ENCODE data around the gene SORT1.

The SORT1 gene

DNA sequence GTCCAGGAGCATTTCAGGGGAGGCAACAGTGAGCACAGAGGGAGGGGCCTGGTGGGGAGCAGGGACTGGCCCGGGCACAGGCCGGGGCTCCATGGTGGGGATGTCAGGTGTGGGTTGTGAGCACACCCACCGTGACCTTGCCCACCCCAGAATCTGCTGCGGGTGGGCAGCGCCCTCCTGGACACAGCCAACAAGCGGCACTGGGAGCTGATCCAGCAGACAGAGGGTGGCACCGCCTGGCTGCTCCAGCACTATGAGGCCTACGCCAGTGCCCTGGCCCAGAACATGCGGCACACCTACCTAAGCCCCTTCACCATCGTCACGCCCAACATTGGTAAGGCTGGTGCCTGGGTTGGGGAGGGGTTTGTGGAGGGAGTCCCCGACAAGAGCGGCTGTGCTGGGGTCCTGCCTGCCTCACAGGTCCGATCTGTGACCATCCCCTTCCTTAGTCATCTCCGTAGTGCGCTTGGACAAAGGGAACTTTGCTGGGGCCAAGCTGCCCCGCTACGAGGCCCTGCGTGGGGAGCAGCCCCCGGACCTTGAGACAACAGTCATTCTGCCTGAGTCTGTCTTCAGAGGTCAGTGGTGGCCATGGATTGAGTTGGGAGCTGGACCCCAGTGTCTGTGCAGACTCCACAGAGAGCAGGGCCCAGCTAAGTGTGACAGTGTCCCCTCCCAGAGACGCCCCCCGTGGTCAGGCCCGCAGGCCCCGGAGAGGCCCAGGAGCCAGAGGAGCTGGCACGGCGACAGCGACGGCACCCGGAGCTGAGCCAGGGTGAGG, 129.1 kb downstream of the SORT1 start:
- no peak for DNase-seq (ENCODE audit: low read depth, low spot score)
- ChIA-PET POLR2A (no interaction called here), CTCF (interaction anchor here (0.8 to 11.4 kb wide), 5 partner anchors 9 to 130 kb away, joined by 3 to 206 read pairs (median 4); partner anchors contain the start of gene SORT1)
- no peak overlapping the region for H3K4me3 ChIP-seq (ENCODE audit: low read depth, low read length)
- TF ChIP-seq, protein P1, sequence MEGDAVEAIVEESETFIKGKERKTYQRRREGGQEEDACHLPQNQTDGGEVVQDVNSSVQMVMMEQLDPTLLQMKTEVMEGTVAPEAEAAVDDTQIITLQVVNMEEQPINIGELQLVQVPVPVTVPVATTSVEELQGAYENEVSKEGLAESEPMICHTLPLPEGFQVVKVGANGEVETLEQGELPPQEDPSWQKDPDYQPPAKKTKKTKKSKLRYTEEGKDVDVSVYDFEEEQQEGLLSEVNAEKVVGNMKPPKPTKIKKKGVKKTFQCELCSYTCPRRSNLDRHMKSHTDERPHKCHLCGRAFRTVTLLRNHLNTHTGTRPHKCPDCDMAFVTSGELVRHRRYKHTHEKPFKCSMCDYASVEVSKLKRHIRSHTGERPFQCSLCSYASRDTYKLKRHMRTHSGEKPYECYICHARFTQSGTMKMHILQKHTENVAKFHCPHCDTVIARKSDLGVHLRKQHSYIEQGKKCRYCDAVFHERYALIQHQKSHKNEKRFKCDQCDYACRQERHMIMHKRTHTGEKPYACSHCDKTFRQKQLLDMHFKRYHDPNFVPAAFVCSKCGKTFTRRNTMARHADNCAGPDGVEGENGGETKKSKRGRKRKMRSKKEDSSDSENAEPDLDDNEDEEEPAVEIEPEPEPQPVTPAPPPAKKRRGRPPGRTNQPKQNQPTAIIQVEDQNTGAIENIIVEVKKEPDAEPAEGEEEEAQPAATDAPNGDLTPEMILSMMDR (IDR thresholded peaks at IDR 0.05; ENCODE audit: insufficient read depth, low read length, missing control alignments): no peak

DNA sequence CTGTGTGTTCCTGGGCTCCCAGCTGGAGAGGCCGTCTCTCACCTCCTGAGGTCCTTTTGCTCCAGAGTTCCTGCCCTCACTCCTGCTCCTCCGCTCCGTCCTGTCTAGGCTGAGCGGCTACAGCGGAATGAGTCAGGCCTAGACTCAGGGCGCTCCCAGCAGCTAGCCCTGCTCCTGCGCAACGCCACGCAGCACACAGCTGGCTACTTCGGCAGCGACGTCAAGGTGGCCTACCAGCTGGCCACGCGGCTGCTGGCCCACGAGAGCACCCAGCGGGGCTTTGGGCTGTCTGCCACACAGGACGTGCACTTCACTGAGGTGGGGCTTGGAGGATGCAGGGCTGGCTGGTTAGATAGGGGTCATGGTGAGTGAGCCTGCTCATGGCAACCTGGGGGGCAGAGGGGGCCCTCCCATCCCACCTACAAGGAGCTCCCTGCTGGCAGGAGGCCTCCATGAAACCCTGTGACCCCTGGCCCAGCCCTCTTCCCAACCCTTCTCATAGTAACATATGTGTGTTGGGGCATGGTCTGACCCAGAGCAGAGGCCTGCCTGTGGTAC, 129.9 kb downstream of the SORT1 start:
- no peak for DNase-seq (ENCODE audit: low read depth, low spot score)
- H3K4me3 ChIP-seq (ENCODE audit: low read depth, low read length): no peak overlapping the region
- POLR2A ChIA-PET: no interaction called here
- TF ChIP-seq, protein P1 (IDR thresholded peaks at IDR 0.05; ENCODE audit: insufficient read depth, low read length, missing control alignments): no peak
- CTCF ChIA-PET: interaction anchor here (0.8 to 11.4 kb wide), 6 partner anchors 10 to 265 kb away, joined by 3 to 206 read pairs (median 5); partner anchors contain the start of genes PSRC1 and SORT1

DNA sequence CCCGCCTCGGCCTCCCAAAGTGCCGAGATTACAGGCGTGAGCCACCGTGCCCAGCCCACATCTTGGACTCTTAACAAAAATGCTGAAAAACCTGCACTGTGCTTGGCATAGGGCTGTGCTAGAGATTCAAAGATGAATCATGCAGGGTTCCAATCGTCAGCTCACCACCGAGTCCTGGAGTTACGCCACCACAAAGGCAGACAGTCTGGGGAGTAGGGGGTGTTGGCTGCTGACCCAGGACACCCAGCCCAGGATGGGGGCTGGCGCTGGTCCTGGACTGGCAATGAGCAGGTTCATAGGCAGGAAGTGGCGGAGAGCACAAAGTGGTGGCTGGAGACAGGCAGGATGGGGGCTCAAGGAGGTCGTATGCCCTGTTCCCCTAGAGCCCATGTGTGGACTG, 130.8 kb downstream of the SORT1 start:
- CTCF ChIA-PET: interaction anchor here (1.5 to 11.4 kb wide), 5 partner anchors 11 to 265 kb away, joined by 4 to 206 read pairs (median 50); partner anchors contain the start of genes PSRC1 and SORT1
- TF ChIP-seq, protein P1 (IDR thresholded peaks at IDR 0.05; ENCODE audit: insufficient read depth, low read length, missing control alignments): no peak
- H3K4me3 ChIP-seq (ENCODE audit: low read depth, low read length): no peak overlapping the region
- no peak for DNase-seq (ENCODE audit: low read depth, low spot score)
- POLR2A ChIA-PET: interaction anchor here (0.7 to 1.0 kb wide), 2 partner anchors 14 to 131 kb away, joined by 3 to 5 read pairs; partner anchors contain the start of gene SORT1

DNA sequence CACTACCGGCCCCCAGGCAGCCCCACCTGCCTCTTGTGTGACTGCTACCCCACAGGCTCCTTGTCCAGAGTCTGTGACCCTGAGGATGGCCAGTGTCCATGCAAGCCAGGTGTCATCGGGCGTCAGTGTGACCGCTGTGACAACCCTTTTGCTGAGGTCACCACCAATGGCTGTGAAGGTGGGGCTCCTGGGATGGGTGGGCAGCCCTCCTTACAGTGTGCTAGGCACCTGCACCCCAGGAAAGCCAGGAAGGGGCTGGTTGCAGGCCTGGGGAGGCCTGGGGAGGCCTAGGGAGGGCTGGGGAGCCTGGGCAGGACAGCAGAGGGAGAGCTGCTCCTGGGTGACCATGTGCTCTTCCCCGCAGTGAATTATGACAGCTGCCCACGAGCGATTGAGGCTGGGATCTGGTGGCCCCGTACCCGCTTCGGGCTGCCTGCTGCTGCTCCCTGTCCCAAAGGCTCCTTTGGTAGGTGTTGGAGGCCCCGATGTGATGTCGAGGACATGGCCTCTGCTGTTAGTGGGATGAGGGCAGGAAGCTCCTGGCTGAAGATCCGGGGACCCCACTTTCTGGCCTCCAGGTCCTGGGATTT, 131.9 kb downstream of the SORT1 start:
- CTCF ChIA-PET: interaction anchor here (1.3 to 11.4 kb wide), 8 partner anchors 12 to 267 kb away, joined by 3 to 206 read pairs (median 18); partner anchors contain the start of gene SORT1
- POLR2A ChIA-PET: no interaction called here
- no peak for DNase-seq (ENCODE audit: low read depth, low spot score)
- TF ChIP-seq, protein P1 (IDR thresholded peaks at IDR 0.05; ENCODE audit: insufficient read depth, low read length, missing control alignments): no peak
- H3K4me3 ChIP-seq (ENCODE audit: low read depth, low read length): no peak overlapping the region

DNA sequence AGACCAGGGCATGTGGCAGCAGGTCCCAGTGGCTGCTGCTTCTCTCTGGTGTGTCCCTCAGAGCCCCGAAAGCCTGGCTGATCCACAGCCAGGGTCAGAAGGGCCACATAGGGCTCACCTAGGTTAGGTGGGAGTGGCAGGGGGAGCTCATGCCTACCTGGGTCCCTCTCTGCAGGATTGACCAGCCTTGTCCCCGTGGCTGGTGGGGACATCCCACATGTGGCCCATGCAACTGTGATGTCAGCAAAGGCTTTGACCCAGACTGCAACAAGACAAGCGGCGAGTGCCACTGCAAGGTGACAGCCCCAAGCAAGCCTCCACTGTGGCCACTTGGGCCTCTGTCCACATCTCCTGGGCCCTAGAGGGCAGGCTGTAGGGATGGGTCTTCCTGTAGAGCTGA, 132.7 kb downstream of the SORT1 start:
- TF ChIP-seq, protein P1 (IDR thresholded peaks at IDR 0.05; ENCODE audit: insufficient read depth, low read length, missing control alignments): no peak
- no peak overlapping the region for H3K4me3 ChIP-seq (ENCODE audit: low read depth, low read length)
- ChIA-PET POLR2A (no interaction called here), CTCF (interaction anchor here (0.9 to 11.4 kb wide), 16 partner anchors 9 to 270 kb away, joined by 3 to 206 read pairs (median 6); partner anchors contain the start of genes PSRC1 and SORT1)
- no peak for DNase-seq (ENCODE audit: low read depth, low spot score)

DNA sequence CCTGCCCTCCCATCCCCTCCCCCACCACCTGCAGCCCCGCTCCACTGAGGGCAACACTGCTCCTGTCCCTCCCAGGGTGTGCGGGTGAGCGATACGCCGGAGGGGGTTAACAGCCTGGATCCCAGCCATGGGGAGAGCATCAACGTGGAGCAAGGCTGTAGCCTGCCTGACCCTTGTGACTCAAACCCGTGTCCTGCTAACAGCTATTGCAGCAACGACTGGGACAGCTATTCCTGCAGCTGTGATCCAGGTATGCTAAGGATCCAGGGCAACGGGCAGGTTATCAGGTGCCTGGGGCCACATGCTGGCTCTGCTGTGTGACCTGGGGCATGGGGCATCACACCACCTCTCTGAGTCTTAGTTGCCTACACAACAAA, 133.4 kb downstream of the SORT1 start:
- TF ChIP-seq, protein P1 (IDR thresholded peaks at IDR 0.05; ENCODE audit: insufficient read depth, low read length, missing control alignments): no peak
- no peak overlapping the region for H3K4me3 ChIP-seq (ENCODE audit: low read depth, low read length)
- no peak for DNase-seq (ENCODE audit: low read depth, low spot score)
- ChIA-PET CTCF (interaction anchor here (0.6 to 11.4 kb wide), 28 partner anchors 9 to 270 kb away, joined by 3 to 206 read pairs (median 4); partner anchors contain the start of genes PSRC1 and SORT1), POLR2A (no interaction called here)
